HCT116 (cell line): ENCODE results near the gene C4orf50. TPM values are rescaled to one million over a fixed set of nuclear protein-coding genes. Genes with fewer than 3 reads are reported as not detected.

Experiments
- ATAC-seq: fragments of 200-7000 bp; cut with Tn5 transposase; 2 replicates; pipeline ENCODE4 v1.9.1; 2020; ENCODE audit warnings: mild to moderate bottlenecking, moderate library complexity
- BruUV-seq: library from RNA; stranded (reverse); fragments of 400-500 nt; replicated peaks from 2 replicates; lab custom pipeline; 2021; lab: Mats Ljungman, UMichigan
- CTCF ChIA-PET: fragments of 300-600 bp; sonication (Branson Sonifier 250); formaldehyde crosslinking; loops from one replicate; lab custom pipeline; 2021; ENCODE audit warnings: antibody characterized with exemption; lab: Charles Lee
- POLR2A ChIA-PET: fragments of 300-600, 350-600 bp; sonication (Branson Sonifier 250); formaldehyde crosslinking; loops from one replicate; lab custom pipeline; 2021; ENCODE audit warnings: antibody characterized with exemption; lab: Charles Lee
- RAD21 ChIA-PET, 2 experiments: fragments of 300-600 bp; sonication (Branson Sonifier 250); formaldehyde crosslinking; loops; one replicate each; lab custom pipeline; 2023; ENCODE audit warnings: low total read pairs in 2 of 2; ENCODE audit not compliant: uncharacterized antibody in 2 of 2, unreplicated experiment in 2 of 2, low non-redundant PET in 1 of 2; lab: Charles Lee
- DNase-seq: peaks from one replicate; pipeline ENCODE4 v3.0.0-alpha.2; 2010; ENCODE audit warnings: low read depth, low spot score
- H2AFZ ChIP-seq: fragments of 200-600 bp; shearing (Covaris generic), sonication (generic); 2 replicates; pipeline ENCODE4 v1.6.1; 2017; ENCODE audit warnings: low read depth, mixed run types, mixed read lengths, antibody characterized with exemption, low read length; ENCODE audit not compliant: poor library complexity, severe bottlenecking
- H3K27ac ChIP-seq: 2 replicates; pipeline ENCODE4 v1.5.1; 2012; ENCODE audit warnings: low read depth, low read length
- H3K27me3 ChIP-seq: fragments of 200-600 bp; sonication (generic); 2 replicates; pipeline ENCODE4 v1.6.1; 2016; ENCODE audit warnings: mixed run types, low read length, mixed read lengths; ENCODE audit not compliant: insufficient read depth
- H3K36me3 ChIP-seq, 2 experiments: fragments of 200-500 bp in 1 of 2; fragments of 200-600 bp in 1 of 2; sonication (Bioruptor generic) in 1 of 2; sonication (generic) in 1 of 2; 2 replicates each; pipeline versions ENCODE4 v1.5.1 to v1.6.1; 2014 to 2016; ENCODE audit warnings: low read length in 2 of 2, inconsistent platforms in 1 of 2, mixed read lengths in 1 of 2, mixed run types in 1 of 2; ENCODE audit not compliant: insufficient read depth in 2 of 2, control insufficient read depth in 1 of 2
- H3K4me1 ChIP-seq, 2 experiments: fragments of 200-600 bp in 1 of 2; sonication (generic) in 1 of 2; 2 replicates each; pipeline versions ENCODE4 v1.5.1 to v1.6.1; 2012 to 2017; ENCODE audit warnings: low read length in 2 of 2, inconsistent platforms in 1 of 2, mild to moderate bottlenecking in 1 of 2, mixed read lengths in 1 of 2, mixed run types in 1 of 2, moderate library complexity in 1 of 2; ENCODE audit not compliant: insufficient read depth in 2 of 2, control insufficient read depth in 1 of 2
- H3K4me2 ChIP-seq: fragments of 200-600 bp; sonication (generic); 2 replicates; pipeline ENCODE4 v1.6.1; 2017; ENCODE audit warnings: mixed run types, low read length, mixed read lengths
- H3K4me3 ChIP-seq, 2 experiments: fragments of 200-600 bp in 1 of 2; sonication (generic) in 1 of 2; replicated peaks in 1 of 2; 2 replicates each; pipeline ENCODE4 v1.5.1; 2011 to 2016; ENCODE audit warnings: low read length in 2 of 2, control low read depth in 1 of 2, low read depth in 1 of 2, mild to moderate bottlenecking in 1 of 2, mixed read lengths in 1 of 2, mixed run types in 1 of 2
- H3K79me2 ChIP-seq: fragments of 200-600 bp; sonication (generic); 2 replicates; pipeline ENCODE4 v1.6.1; 2017; ENCODE audit warnings: mild to moderate bottlenecking, mixed run types, low read length, moderate library complexity, mixed read lengths; ENCODE audit not compliant: insufficient read depth
- H3K9ac ChIP-seq: fragments of 200-600 bp; sonication (generic); 2 replicates; pipeline ENCODE4 v1.6.1; 2016; ENCODE audit warnings: low read length, mixed read lengths
- H3K9me2 ChIP-seq: fragments of 200-600 bp; sonication (generic), shearing (Covaris generic); 2 replicates; pipeline ENCODE4 v1.6.1; 2017; ENCODE audit warnings: mixed run types, mild to moderate bottlenecking, moderate library complexity; ENCODE audit not compliant: insufficient read depth
- H3K9me3 ChIP-seq, 2 experiments: fragments of 200-500 bp in 1 of 2; fragments of 200-600 bp in 1 of 2; sonication (Bioruptor generic) in 1 of 2; sonication (generic) in 1 of 2; 2 replicates each; pipeline ENCODE4 v1.6.1; 2014 to 2017; ENCODE audit warnings: low read length in 2 of 2, mixed read lengths in 2 of 2, inconsistent platforms in 1 of 2, low read depth in 1 of 2, mild to moderate bottlenecking in 1 of 2, mixed run types in 1 of 2, moderate library complexity in 1 of 2; ENCODE audit not compliant: control insufficient read depth in 1 of 2, insufficient read depth in 1 of 2
- H4K20me1 ChIP-seq: fragments of 200-600 bp; sonication (generic), shearing (Covaris generic); 2 replicates; pipeline ENCODE4 v1.6.1; 2017; ENCODE audit warnings: mixed run types, mild to moderate bottlenecking, moderate library complexity; ENCODE audit not compliant: insufficient read depth
- CEBPB ChIP-seq: IDR thresholded peaks from 2 replicates; pipeline ENCODE4 v1.6.1; 2012; ENCODE audit warnings: low read depth
- EGR1 ChIP-seq: IDR thresholded peaks from 2 replicates; pipeline ENCODE4 v1.6.1; 2012; ENCODE audit warnings: low read depth
- ELF1 ChIP-seq: IDR thresholded peaks from 2 replicates; pipeline ENCODE4 v1.6.1; 2012; ENCODE audit warnings: low read depth, borderline replicate concordance
- EZH2 ChIP-seq: fragments of 200-600 bp; sonication (generic); IDR thresholded peaks from 2 replicates; pipeline ENCODE4 v1.6.1; 2017; ENCODE audit warnings: antibody characterized with exemption, mixed run types
- POLR2A ChIP-seq: IDR thresholded peaks from 2 replicates; pipeline ENCODE4 v1.7.0; 2011; ENCODE audit warnings: borderline replicate concordance; ENCODE audit not compliant: insufficient read depth, insufficient read length; ENCODE audit errors: extremely low read depth
- POLR2AphosphoS5 ChIP-seq: IDR thresholded peaks from 2 replicates; pipeline ENCODE4 v1.6.1; 2011; ENCODE audit warnings: mild to moderate bottlenecking, low read depth, low read length, moderate library complexity
- SP1 ChIP-seq: IDR thresholded peaks from 2 replicates; pipeline ENCODE4 v1.6.1; 2012; ENCODE audit warnings: low read depth
- TCF7L2 ChIP-seq: IDR thresholded peaks from 2 replicates; pipeline ENCODE4 v1.7.0; 2011; ENCODE audit warnings: borderline replicate concordance, inconsistent platforms; ENCODE audit not compliant: insufficient read depth, insufficient read length; ENCODE audit errors: extremely low read depth
- ZNF274 ChIP-seq: fragments of 200-500 bp; sonication (Bioruptor generic); IDR thresholded peaks from 2 replicates; pipeline ENCODE4 v1.6.1; 2014; ENCODE audit warnings: mild to moderate bottlenecking, low read depth, low read length, inconsistent platforms
- intact Hi-C: fragments of 100-400 bp; cut with micrococcal nuclease; formaldehyde crosslinking; loops from 2 replicates; pipeline ENCODE4 v1.10.0; 2022
- total RNA-seq: library from RNA; stranded (reverse); gene quantifications from one replicate; pipeline ENCODE4 v1.2.1, GENCODE V29; 2021; ENCODE audit not compliant: unreplicated experiment
- TF ChIP-seq, protein P1 (sequence below): IDR thresholded peaks from 2 replicates; pipeline ENCODE4 v1.6.1; 2012
- TF ChIP-seq, protein P2 (sequence below): IDR thresholded peaks from 2 replicates; pipeline ENCODE4 v1.6.1; 2012; ENCODE audit warnings: low read depth

C4orf50 gene
- total RNA-seq, 1 experiment from 2014 or later, result not detected

DNA sequence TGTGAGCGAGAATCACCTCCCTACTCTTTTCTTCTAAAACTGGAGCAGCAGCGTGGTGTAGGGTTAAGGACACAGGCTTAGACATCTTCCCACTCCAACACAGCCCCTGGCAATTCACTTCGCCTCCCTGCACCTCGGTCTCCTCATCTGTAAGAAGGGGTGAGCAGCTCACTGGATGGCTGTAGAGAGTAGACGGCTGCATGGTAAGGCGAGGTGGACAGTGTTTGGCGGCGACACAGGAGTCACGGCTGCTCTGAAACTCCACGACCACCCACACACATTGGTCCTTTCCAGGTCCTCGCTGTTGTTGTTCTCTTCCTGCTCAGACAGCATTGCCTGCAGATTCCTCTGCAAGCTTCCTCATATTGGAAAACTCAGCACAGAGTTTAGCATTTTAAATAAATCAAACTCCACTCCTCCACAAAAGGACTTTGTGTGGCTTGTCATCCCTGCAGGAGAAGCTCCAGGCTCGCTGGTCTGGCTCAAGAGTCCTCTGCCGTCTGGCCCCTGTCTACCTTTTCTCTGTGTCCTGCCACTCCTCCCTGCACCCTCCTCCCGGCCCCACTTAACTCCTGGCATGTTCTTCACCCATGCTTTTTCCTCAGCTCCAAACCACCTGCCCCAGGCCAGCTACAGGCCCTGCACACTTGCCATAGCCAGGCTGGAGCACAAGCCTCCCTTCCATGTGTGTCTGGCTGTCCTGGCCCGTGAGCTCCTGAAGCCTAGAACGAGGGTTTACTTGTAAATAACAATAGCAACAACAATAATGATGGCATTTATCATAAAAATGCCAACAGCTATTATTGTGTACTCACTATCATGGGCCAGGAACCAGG, 84.0 kb downstream of the C4orf50 start:
- Histone ChIP-seq H3K27ac (no peak overlapping the region), H3K79me2 (no peaks in the 10 kb centered on the region), H3K4me2 (no peak overlapping the region), H3K27me3 (peaks cover 58% of the 10 kb centered on the region), H3K9ac (no peak overlapping the region), H3K36me3 (no peaks in the 10 kb centered on the region), H3K4me1 (peaks cover 0 to 3% of the 10 kb centered on the region in 2 experiments; a peak in 1 of 4 replicates), H3K9me3 (no peaks in the 10 kb centered on the region), H3K9me2 (no peaks in the 10 kb centered on the region), H3K4me3 (no peak overlapping the region), H2AFZ (no peak overlapping the region), H4K20me1 (no peaks in the 10 kb centered on the region)
- no peak for DNase-seq
- TF ChIP-seq CEBPB (no peak), POLR2A (no peak), ELF1 (no peak), EGR1 (no peak), ZNF274 (no peak), POLR2AphosphoS5 (no peak), EZH2 (no peak), SP1 (no peak), TCF7L2 (no peak)
- TF ChIP-seq, protein P1, sequence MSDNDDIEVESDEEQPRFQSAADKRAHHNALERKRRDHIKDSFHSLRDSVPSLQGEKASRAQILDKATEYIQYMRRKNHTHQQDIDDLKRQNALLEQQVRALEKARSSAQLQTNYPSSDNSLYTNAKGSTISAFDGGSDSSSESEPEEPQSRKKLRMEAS, result no peak
- TF ChIP-seq, protein P2, sequence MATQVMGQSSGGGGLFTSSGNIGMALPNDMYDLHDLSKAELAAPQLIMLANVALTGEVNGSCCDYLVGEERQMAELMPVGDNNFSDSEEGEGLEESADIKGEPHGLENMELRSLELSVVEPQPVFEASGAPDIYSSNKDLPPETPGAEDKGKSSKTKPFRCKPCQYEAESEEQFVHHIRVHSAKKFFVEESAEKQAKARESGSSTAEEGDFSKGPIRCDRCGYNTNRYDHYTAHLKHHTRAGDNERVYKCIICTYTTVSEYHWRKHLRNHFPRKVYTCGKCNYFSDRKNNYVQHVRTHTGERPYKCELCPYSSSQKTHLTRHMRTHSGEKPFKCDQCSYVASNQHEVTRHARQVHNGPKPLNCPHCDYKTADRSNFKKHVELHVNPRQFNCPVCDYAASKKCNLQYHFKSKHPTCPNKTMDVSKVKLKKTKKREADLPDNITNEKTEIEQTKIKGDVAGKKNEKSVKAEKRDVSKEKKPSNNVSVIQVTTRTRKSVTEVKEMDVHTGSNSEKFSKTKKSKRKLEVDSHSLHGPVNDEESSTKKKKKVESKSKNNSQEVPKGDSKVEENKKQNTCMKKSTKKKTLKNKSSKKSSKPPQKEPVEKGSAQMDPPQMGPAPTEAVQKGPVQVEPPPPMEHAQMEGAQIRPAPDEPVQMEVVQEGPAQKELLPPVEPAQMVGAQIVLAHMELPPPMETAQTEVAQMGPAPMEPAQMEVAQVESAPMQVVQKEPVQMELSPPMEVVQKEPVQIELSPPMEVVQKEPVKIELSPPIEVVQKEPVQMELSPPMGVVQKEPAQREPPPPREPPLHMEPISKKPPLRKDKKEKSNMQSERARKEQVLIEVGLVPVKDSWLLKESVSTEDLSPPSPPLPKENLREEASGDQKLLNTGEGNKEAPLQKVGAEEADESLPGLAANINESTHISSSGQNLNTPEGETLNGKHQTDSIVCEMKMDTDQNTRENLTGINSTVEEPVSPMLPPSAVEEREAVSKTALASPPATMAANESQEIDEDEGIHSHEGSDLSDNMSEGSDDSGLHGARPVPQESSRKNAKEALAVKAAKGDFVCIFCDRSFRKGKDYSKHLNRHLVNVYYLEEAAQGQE, result no peak
- intact Hi-C loops, result no loop called here
- ChIA-PET CTCF (no interaction called here), POLR2A (no interaction called here), RAD21 (no interaction called here)
- no peak for ATAC-seq
- BruUV-seq, result no TSS peak
